ENCODE data around the gene FAM177A1. TPM values are rescaled to one million over a fixed set of nuclear protein-coding genes. Genes with fewer than 3 reads are reported as not detected.
A peak's percentile ranks its signal among the peaks of the same experiment; 100 is the strongest.

FAM177A1 gene
- total RNA-seq, 1 experiment from 2014 or later = 46.2 TPM

GRCh38 chr14:35121026-35121886 is 75.2 kb downstream of the FAM177A1 start:
- no peak for TF ChIP-seq MAX (IDR thresholded peaks at IDR 0.05)
- no peak for TF ChIP-seq JUND (IDR thresholded peaks at IDR 0.05)
- TF ChIP-seq YY1 (IDR thresholded peaks at IDR 0.05; ENCODE audit: extremely low read depth, insufficient replicate concordance, low read depth, low read length) = no peak
- peak; percentile 39 for TF ChIP-seq TCF7L2 (IDR thresholded peaks at IDR 0.05; ENCODE audit: borderline replicate concordance, extremely low read depth, insufficient read depth, insufficient read length)
- TF ChIP-seq ELF1 (IDR thresholded peaks at IDR 0.05; ENCODE audit: borderline replicate concordance, low read depth) = no peak
- no peak for TF ChIP-seq REST (IDR thresholded peaks at IDR 0.05; ENCODE audit: low read depth)
- TF ChIP-seq ZFX (IDR thresholded peaks at IDR 0.05) = no peak
- no peak for TF ChIP-seq ATF3 (IDR thresholded peaks at IDR 0.05)
- TF ChIP-seq ZNF274 (IDR thresholded peaks at IDR 0.05; ENCODE audit: low read depth, low read length) = no peak
- no peak for TF ChIP-seq CEBPB (IDR thresholded peaks at IDR 0.05; ENCODE audit: low read depth)
- TF ChIP-seq POLR2AphosphoS5 (IDR thresholded peaks at IDR 0.05; ENCODE audit: low read depth, low read length) = peak; percentile 81; the same call in 1 of the 2 replicates
- TF ChIP-seq FOSL1 (IDR thresholded peaks at IDR 0.05; ENCODE audit: low read depth) = no peak
- peak; percentile 38 for TF ChIP-seq POLR2A (IDR thresholded peaks at IDR 0.05; ENCODE audit: borderline replicate concordance, extremely low read depth, insufficient read depth, insufficient read length)
- no peak for TF ChIP-seq SP1 (IDR thresholded peaks at IDR 0.05; ENCODE audit: low read depth)
- TF ChIP-seq CTCF (IDR thresholded peaks at IDR 0.05 in 2 of 3, conservative IDR thresholded peaks at IDR 0.05 in 1 of 3; ENCODE audit: borderline replicate concordance in 1 of 3, insufficient read depth in 1 of 3, low read depth in 2 of 3, low read length in 2 of 3) = no peak
- no peak for TF ChIP-seq SRF (IDR thresholded peaks at IDR 0.05; ENCODE audit: low read depth)
- no peak for TF ChIP-seq EGR1 (IDR thresholded peaks at IDR 0.05; ENCODE audit: low read depth)
- no peak for TF ChIP-seq EZH2 (IDR thresholded peaks at IDR 0.05)
- 0 out of 2 replicates have a peak, but pooled peaks have one; percentile 4 for TF ChIP-seq SIN3A (IDR thresholded peaks at IDR 0.05; ENCODE audit: low read depth)
- no peak for TF ChIP-seq RAD21 (IDR thresholded peaks at IDR 0.05; ENCODE audit: low read depth)
- Histone ChIP-seq H3K9me2 (ENCODE audit: insufficient read depth) (no peaks in the 10 kb centered on the region), H3K36me3 (ENCODE audit: control insufficient read depth in 1 of 2, insufficient read depth in 2 of 2, low read length in 2 of 2) (no peaks in the 10 kb centered on the region), H3K79me2 (ENCODE audit: insufficient read depth, low read length) (peaks cover 11% of the 10 kb centered on the region), H3K27ac (ENCODE audit: low read depth, low read length) (peak overlapping the region; percentile 91), H3K9ac (ENCODE audit: low read length) (peak overlapping the region; percentile 82), H3K27me3 (ENCODE audit: insufficient read depth, low read length) (no peaks in the 10 kb centered on the region), H3K4me1 (ENCODE audit: control insufficient read depth in 1 of 2, insufficient read depth in 2 of 2, low read length in 2 of 2) (peaks cover 6 to 23% of the 10 kb centered on the region in 2 experiments), H3K9me3 (ENCODE audit: control insufficient read depth in 1 of 2, insufficient read depth in 1 of 2, low read depth in 1 of 2, low read length in 2 of 2) (no peaks in the 10 kb centered on the region), H4K20me1 (ENCODE audit: insufficient read depth) (no peaks in the 10 kb centered on the region), H2AFZ (ENCODE audit: low read depth, low read length, poor library complexity, severe bottlenecking) (peak overlapping the region; percentile 24), H3K4me2 (ENCODE audit: low read length) (peak overlapping the region; percentile 82), H3K4me3 (replicated peaks in 1 of 2; ENCODE audit: low read depth in 1 of 2, low read length in 2 of 2) (peak overlapping the region; percentile 81 to 91)
- ChIA-PET RAD21 (ENCODE audit: low non-redundant PET in 1 of 2, low total read pairs in 2 of 2, uncharacterized antibody in 2 of 2, unreplicated experiment in 2 of 2) (no interaction called here), CTCF (interaction anchor here (1.3 kb wide), 1 partner anchor 38 kb away, joined by 3 read pairs; no protein-coding TSS in a partner anchor), POLR2A (interaction anchor here (0.7 to 1.2 kb wide), 4 partner anchors 39 to 283 kb away, joined by 3 to 4 read pairs (median 3); partner anchors contain the start of genes FAM177A1, NFKBIA and SRP54)
- no peak for DNase-seq (ENCODE audit: low read depth, low spot score)
- peak; percentile 84; the same call in 1 of the 2 replicates for ATAC-seq
- BruUV-seq (replicated peaks) = TSS peak; percentile 77
- intact Hi-C loops (cut with micrococcal nuclease) = loop anchor here (2.0 to 10.0 kb wide), 2 partner anchors 138 to 694 kb away; partner anchors contain the start of gene SRP54
